Liver (tissue), 9 donors: Measurements from ENCODE around the gene ANKRD44. TPM values are rescaled to one million over a fixed set of nuclear protein-coding genes. Genes with fewer than 3 reads are reported as not detected.

Experiments used
- DNase-seq: peaks from one replicate; pipeline ENCODE4 v3.0.0-alpha.2; 2017; ENCODE audit warnings: low spot score
- H3K27ac ChIP-seq, 2 donors: one replicate each; pipeline ENCODE4 v1.7.0; 2013; ENCODE audit warnings: inconsistent platforms in 2 of 2, low read length in 2 of 2, control low read depth in 1 of 2, low read depth in 1 of 2, mild to moderate bottlenecking in 1 of 2
- H3K27me3 ChIP-seq, 4 donors: one replicate each; pipeline versions ENCODE4 v1.6.1 to v1.7.0; 2013; ENCODE audit warnings: low read length in 3 of 4, inconsistent platforms in 1 of 4, mild to moderate bottlenecking in 1 of 4, moderate library complexity in 1 of 4; ENCODE audit not compliant: control insufficient read depth in 4 of 4, insufficient read depth in 4 of 4
- H3K36me3 ChIP-seq, 4 donors: one replicate each; pipeline versions ENCODE4 v1.6.1 to v1.7.0; 2013; ENCODE audit warnings: low read length in 3 of 4, mild to moderate bottlenecking in 3 of 4, low read depth in 1 of 4, moderate library complexity in 1 of 4; ENCODE audit not compliant: control insufficient read depth in 4 of 4, insufficient read depth in 3 of 4
- H3K4me1 ChIP-seq, 4 donors: one replicate each; pipeline versions ENCODE4 v1.6.1 to v1.7.0; 2013; ENCODE audit warnings: low read length in 3 of 4, mild to moderate bottlenecking in 3 of 4, moderate library complexity in 1 of 4; ENCODE audit not compliant: control insufficient read depth in 4 of 4, insufficient read depth in 4 of 4
- H3K4me3 ChIP-seq, 3 donors: one replicate each; pipeline versions ENCODE4 v1.6.1 to v1.7.0; 2013; ENCODE audit warnings: low read length in 3 of 3, control low read depth in 1 of 3, low read depth in 1 of 3, mild to moderate bottlenecking in 1 of 3
- H3K9ac ChIP-seq, 2 donors: one replicate each; pipeline ENCODE4 v1.7.0; 2013; ENCODE audit warnings: low read length in 2 of 2, mild to moderate bottlenecking in 2 of 2, moderate library complexity in 2 of 2, control low read depth in 1 of 2, low read depth in 1 of 2
- H3K9me3 ChIP-seq, 4 donors: one replicate each; pipeline versions ENCODE4 v1.6.1 to v1.7.0; 2013; ENCODE audit warnings: low read length in 3 of 4; ENCODE audit not compliant: control insufficient read depth in 4 of 4
- EGR1 ChIP-seq, 2 donors: IDR thresholded peaks; 2 replicates each; pipeline ENCODE4 v1.6.1; 2016 to 2018; ENCODE audit warnings: antibody characterized with exemption in 2 of 2, low read depth in 2 of 2
- FOXA1 ChIP-seq: IDR thresholded peaks from 2 replicates; pipeline ENCODE4 v1.6.1; 2016; ENCODE audit warnings: antibody characterized with exemption
- FOXA2 ChIP-seq: IDR thresholded peaks from 2 replicates; pipeline ENCODE4 v1.6.1; 2016; ENCODE audit warnings: antibody characterized with exemption
- HNF4A ChIP-seq, 2 donors: conservative IDR thresholded peaks; 2 replicates each; pipeline ENCODE4 v1.6.1; 2016; ENCODE audit warnings: antibody characterized with exemption in 2 of 2, mild to moderate bottlenecking in 2 of 2
- HNF4G ChIP-seq: IDR thresholded peaks from 2 replicates; pipeline ENCODE4 v1.6.1; 2016; ENCODE audit warnings: antibody characterized with exemption
- JUND ChIP-seq, 2 donors: IDR thresholded peaks; 2 replicates each; pipeline ENCODE4 v1.6.1; 2016; ENCODE audit warnings: antibody characterized with exemption in 2 of 2
- RAD21 ChIP-seq, 2 donors: IDR thresholded peaks; 2 replicates each; pipeline ENCODE4 v1.6.1; 2016; ENCODE audit warnings: antibody characterized with exemption in 2 of 2, mild to moderate bottlenecking in 2 of 2
- RXRA ChIP-seq, 2 donors: IDR thresholded peaks; 2 replicates each; pipeline ENCODE4 v1.6.1; 2017 to 2018; ENCODE audit warnings: antibody characterized with exemption in 2 of 2, mild to moderate bottlenecking in 1 of 2
- SP1 ChIP-seq: IDR thresholded peaks from 2 replicates; pipeline ENCODE4 v1.6.1; 2018; ENCODE audit warnings: antibody characterized with exemption, mild to moderate bottlenecking
- TAF1 ChIP-seq: conservative IDR thresholded peaks from 2 replicates; pipeline ENCODE4 v1.6.1; 2016; ENCODE audit warnings: antibody characterized with exemption, mild to moderate bottlenecking
- WGBS: extraction: QIAGEN DNeasy Blood & Tissue Kit; methylation state at CpG from one replicate; pipeline ENCODE4 v1.1.7; 2013; 5-methylcytosine and 5-hydroxymethylcytosine counted together
- polyA plus RNA-seq, 2 donors: library from polyadenylated mRNA; stranded (reverse) in 1 of 2; unstranded in 1 of 2; fragments of 200-250 nt in 1 of 2; fragments of >200 nt in 1 of 2; fragmentation: Nextera tagmentation in 1 of 2; extraction: Ambion mirVana in 1 of 2; gene quantifications; one replicate each; pipeline versions ENCODE4 v1.2.1 to v1.2.3, GENCODE V29; 2013 to 2015
- total RNA-seq, 2 donors: library from RNA; depleted of rRNA; stranded (reverse); fragments of >200 nt; gene quantifications; one replicate each; pipeline ENCODE4 v1.2.3, GENCODE V29; 2014
- TF ChIP-seq, protein P1 (sequence below): IDR thresholded peaks from 2 replicates; pipeline ENCODE4 v1.6.1; 2016; ENCODE audit warnings: antibody characterized with exemption
- TF ChIP-seq, protein P2 (sequence below): IDR thresholded peaks from 2 replicates; pipeline ENCODE4 v1.6.1; 2016; ENCODE audit warnings: antibody characterized with exemption
- TF ChIP-seq, protein P3 (sequence below): IDR thresholded peaks from 2 replicates; pipeline ENCODE4 v1.6.1; 2016; ENCODE audit warnings: antibody characterized with exemption
- donor health status: healthy.
- donor health status: healthy.
- donor health status: healthy.
- donor health status: healthy.
- donor health status: healthy.

ANKRD44 gene
- total and polyA plus RNA-seq, 4 donors = 3.8 to 18.2 (median 6.8) TPM

DNA sequence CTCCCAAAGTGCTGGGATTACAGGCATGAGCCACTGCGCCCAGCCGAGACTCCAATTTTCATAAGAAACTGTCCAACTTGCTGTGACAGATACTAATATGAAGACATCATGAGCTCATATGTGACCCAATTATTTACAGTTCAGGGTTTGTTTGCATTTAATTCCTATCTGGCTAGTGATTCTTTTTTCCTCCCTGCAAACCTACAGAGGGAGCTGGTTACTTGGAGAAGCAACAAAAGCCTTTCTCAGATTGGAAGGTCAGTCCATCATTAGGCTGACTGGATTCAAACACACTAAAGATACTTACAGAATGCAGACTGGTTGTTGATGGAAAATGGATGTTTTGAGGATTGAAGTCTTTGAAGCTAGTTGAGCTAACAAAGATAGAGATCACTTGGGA lies 176.4 kb downstream of the ANKRD44 start:
- Histone ChIP-seq H3K9ac (no peak overlapping the region), H3K9me3 (no peaks in the 10 kb centered on the region), H3K4me1 (no peaks in the 10 kb centered on the region), H3K27ac (no peak overlapping the region), H3K27me3 (no peaks in the 10 kb centered on the region), H3K4me3 (no peak overlapping the region), H3K36me3 (no peaks in the 10 kb centered on the region)
- TF ChIP-seq HNF4A (conservative IDR thresholded peaks at IDR 0.05) (peak in 1 of 2 donors; percentile 4), EGR1 (IDR thresholded peaks at IDR 0.05; ENCODE audit: low read depth in 2 of 2) (no peak), HNF4G (no peak), RAD21 (IDR thresholded peaks at IDR 0.05) (peak; percentile 64 to 74)
- WGBS = 96% methylated on average over 2 of the region's 2 CpGs
- DNase-seq = no peak

DNA sequence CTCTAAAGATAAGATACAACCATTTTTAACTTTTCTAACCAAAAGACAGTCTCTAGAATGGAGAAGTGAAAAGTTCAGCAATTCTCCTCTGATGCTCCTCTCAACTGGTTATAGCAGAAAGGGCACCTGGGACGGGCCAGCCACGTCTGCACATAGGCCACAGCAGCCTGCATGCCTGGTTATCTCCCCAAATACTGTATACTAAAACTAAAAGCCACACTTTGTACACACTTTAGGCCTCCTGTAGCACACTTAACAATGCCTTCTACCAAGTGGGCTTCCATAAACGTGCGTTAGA lies 179.1 kb downstream of the ANKRD44 start:
- Histone ChIP-seq H3K4me1 (no peaks in the 10 kb centered on the region), H3K4me3 (no peak overlapping the region), H3K9ac (no peak overlapping the region), H3K27ac (no peak overlapping the region), H3K27me3 (no peaks in the 10 kb centered on the region), H3K9me3 (no peaks in the 10 kb centered on the region), H3K36me3 (no peaks in the 10 kb centered on the region)
- TF ChIP-seq JUND (IDR thresholded peaks at IDR 0.05) (no peak), FOXA2 (no peak), TAF1 (no peak), SP1 (no peak)
- TF ChIP-seq, protein P1, sequence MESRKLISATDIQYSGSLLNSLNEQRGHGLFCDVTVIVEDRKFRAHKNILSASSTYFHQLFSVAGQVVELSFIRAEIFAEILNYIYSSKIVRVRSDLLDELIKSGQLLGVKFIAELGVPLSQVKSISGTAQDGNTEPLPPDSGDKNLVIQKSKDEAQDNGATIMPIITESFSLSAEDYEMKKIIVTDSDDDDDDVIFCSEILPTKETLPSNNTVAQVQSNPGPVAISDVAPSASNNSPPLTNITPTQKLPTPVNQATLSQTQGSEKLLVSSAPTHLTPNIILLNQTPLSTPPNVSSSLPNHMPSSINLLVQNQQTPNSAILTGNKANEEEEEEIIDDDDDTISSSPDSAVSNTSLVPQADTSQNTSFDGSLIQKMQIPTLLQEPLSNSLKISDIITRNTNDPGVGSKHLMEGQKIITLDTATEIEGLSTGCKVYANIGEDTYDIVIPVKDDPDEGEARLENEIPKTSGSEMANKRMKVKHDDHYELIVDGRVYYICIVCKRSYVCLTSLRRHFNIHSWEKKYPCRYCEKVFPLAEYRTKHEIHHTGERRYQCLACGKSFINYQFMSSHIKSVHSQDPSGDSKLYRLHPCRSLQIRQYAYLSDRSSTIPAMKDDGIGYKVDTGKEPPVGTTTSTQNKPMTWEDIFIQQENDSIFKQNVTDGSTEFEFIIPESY = no peak
- TF ChIP-seq, protein P2, sequence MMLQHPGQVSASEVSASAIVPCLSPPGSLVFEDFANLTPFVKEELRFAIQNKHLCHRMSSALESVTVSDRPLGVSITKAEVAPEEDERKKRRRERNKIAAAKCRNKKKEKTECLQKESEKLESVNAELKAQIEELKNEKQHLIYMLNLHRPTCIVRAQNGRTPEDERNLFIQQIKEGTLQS = no peak
- no peak for DNase-seq
- WGBS = 93% methylated on average over 4 of the region's 4 CpGs

DNA sequence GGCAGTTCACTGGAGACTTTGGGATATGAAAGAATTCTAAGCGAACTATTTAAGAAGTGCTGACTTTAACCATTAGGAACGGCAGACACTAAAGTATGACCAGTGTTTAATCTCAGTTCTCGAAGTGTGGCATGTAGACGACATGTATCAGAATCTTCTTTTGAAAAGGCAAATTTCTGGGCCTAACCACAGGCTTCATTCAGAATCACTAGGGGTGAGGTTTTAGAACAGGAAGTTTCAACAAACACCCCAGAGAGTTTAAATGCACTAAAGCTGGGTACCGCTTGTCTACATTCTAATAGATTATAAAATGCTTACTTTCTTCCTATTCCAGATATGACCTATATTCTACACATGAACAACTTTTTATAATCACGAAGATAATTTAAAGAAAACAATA lies 180.3 kb downstream of the ANKRD44 start:
- WGBS = 74% methylated on average over 6 of the region's 6 CpGs

DNA sequence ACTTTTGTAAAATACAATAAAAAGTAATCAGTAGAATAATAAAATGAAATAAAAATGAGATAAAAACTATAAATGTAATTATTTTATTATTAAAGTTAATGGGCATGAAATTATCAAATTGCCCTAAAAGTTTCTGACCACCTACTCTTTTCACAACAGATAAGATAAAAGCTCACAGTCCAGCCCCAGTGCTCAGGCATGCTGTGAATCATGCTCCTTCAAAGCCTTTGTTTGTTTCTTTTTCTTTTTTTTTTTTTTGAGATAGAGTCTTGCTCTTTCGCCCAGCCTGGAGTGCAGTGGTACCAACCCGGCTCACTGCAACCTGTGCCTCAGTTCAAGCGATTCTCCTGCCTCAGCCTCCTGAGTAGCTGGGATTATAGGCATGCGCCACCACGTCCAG lies 181.7 kb downstream of the ANKRD44 start:
- Histone ChIP-seq H3K4me3 (no peak overlapping the region), H3K27me3 (no peaks in the 10 kb centered on the region), H3K36me3 (peaks cover 0 to 8% (median 3%) of the 10 kb centered on the region in 4 donors), H3K27ac (no peak overlapping the region), H3K4me1 (no peaks in the 10 kb centered on the region), H3K9ac (no peak overlapping the region), H3K9me3 (no peaks in the 10 kb centered on the region)
- WGBS = 95% methylated on average over 5 of the region's 5 CpGs
- DNase-seq = no peak
- TF ChIP-seq FOXA1 = no peak

More for the DNA sequence above, 180.3 kb downstream of the ANKRD44 start:
- H3K27ac ChIP-seq = no peak overlapping the region
- no peak for TF ChIP-seq RXRA (IDR thresholded peaks at IDR 0.05)
- no peak for TF ChIP-seq RAD21 (IDR thresholded peaks at IDR 0.05)
- TF ChIP-seq, protein P3, sequence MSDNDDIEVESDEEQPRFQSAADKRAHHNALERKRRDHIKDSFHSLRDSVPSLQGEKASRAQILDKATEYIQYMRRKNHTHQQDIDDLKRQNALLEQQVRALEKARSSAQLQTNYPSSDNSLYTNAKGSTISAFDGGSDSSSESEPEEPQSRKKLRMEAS = no peak
- no peak for TF ChIP-seq FOXA2
- TF ChIP-seq HNF4G = no peak
- no peak for TF ChIP-seq TAF1
- H3K4me3 ChIP-seq = no peak overlapping the region
- H3K36me3 ChIP-seq = peaks cover 0 to 5% (median 0%) of the 10 kb centered on the region in 4 donors
- DNase-seq = no peak
- H3K9me3 ChIP-seq = no peaks in the 10 kb centered on the region
- no peaks in the 10 kb centered on the region for H3K4me1 ChIP-seq
- H3K9ac ChIP-seq = no peak overlapping the region
- H3K27me3 ChIP-seq = no peaks in the 10 kb centered on the region
